ENCODE results near the gene ZC2HC1C.
"Not testable (repeated sequence)": the region's sequence is repeated elsewhere in the genome, so short reads cannot be mapped to it uniquely, and the experiment has no call there.

The ZC2HC1C gene

DNA sequence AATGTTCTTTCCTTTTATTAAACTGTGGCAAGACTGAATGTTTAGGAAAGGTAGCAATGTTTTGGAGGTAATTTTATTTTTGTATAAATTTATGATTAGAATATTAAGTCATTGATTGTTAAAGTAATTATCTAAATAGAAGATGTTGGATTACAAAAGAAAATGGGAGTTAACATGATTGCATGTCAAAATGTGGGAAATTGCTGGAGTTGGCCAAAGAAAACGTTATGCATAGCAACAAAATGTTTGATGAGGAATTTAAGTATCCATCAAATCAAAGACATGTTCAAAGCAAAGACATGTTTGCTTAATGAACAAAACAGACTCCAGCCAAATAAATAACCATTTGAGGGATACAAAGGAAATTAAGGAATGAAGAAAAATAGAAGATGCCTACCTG lies 15.0 kb upstream of the ZC2HC1C start:
- DNase-seq, result no peak

DNA sequence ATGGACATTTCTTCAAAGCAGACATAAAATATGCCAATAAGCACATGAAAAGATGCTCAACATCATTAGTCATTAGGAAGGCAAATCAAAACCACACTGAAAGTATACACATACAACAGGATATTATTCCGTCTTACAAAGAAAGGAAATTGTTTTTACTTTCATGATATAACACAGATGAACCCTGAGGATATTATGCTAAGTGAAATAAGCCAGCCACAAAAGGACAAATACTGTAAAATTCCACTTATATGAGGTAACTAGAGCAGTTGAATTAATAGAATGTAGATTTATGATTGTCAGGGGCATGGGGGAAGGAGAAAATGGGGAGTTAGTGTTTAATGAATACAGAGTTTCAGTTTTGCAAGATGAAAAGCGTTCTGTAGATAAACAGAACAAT lies 9.8 kb upstream of the ZC2HC1C start:
- DNase-seq, result no peak

DNA sequence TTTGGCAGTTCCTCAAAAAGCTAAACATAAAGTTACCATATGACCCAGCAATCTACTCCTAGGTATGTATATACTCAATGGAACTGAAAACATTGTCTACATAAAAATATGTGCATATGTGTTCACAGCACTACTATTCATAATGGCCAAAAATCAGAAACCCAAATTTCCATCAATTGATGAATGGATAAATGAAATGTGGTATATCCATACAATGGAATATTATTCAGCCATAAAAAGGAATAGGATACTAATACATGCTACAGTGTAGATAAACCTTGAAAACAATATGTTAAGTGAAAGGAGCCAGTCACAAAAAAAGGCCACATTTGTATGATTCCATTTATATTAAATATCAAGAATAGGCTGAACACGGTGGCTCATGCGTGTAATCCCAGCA lies 9.0 kb upstream of the ZC2HC1C start:
- DNase-seq, result no peak

DNA sequence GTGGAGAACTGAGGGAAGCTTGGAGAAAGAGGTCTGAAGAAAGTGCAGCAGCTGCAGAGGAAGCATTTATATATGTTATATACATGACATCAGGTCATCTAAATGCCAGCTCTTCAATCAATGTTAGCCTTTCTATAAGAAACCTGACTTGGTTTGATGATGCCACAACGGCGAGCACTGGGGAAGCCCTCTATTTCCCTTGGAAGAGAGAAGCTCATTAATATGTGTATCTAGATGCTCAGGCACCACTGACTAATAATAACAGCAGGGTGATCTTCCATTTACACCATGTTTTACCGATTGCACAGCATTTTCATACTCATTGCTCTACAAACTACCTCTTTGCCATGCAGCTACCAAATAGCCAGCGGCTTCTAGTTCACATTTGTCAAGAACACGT lies 6.4 kb upstream of the ZC2HC1C start:
- DNase-seq, result no peak

DNA sequence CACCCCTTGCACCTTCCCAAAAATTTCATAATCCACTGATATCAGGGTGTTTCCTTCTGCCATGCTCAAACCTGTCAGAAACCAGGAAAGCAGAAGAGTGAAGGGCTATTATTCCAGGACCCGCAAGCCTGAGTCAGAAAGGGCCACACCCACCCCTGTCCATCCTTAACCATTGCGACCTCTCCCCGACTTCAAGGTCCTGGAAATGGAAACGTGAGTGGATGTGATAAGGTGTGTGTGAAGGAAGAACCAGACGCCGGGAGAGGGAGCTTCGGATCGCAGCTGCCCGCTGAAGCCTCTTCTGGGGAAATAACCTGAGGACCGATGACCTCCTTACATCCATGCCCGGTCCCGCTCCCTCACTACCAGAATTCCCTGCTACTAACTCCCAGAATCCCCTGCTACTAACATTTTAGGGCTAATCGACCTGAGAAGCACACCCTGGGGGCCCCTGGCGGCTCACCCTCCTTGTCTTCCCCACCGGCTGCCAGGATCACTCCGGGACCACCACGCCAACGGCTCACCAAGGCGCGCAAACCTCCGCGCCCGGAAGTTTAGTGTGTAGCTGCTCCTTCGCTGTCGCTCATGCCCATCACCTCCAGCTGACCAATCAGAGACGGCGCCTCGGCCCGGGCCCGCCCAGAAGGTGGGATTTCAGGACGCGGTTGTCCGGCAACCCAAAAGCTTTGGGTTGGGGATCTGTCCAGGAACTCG lies 5.8 kb upstream of the ZC2HC1C start, which contains the start of gene ACYP1:
ACYP1 (minus strand) TSS at position 534 of the 714 bp plus-strand sequence; CDS start at position 63, 471 bp downstream.
- DNase-seq, result peak; percentile 83

DNA sequence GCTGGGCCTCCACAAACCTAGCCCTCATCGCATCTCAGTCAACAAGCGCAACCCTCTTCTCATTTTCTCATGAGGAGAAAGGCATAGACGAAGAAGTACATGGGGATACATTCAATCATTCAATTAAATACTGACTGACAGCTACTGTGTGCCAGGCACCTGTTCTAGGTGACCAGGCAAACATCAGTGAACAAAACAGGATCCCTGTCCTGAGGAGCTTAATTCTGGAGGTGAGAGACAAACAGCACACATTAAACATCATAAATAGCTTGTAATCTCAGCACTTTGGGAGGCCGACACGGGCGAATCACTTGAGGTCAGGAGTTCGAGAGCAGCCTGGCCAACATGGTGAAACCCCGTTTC lies 5.3 kb upstream of the ZC2HC1C start:
- no peak for DNase-seq

DNA sequence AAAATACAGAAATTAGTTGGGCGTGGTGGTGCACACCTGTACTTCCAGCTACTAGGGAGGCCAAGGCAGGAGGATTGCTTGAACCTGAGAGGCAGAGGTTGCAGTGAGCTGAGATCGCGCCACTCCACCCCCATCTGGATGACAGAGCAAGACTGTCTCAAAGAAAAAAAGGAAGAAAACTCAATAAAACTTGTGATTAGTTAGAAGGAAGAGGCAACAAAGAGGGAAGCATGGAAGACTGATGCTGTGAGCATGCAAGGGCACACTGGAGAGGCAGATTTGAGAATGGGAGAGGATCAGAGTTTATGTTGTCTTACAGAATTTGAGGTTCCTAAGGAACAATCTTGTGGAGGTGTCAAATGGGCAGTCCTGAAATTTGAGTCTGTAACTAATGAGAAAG lies 2.8 kb upstream of the ZC2HC1C start:
- no peak for DNase-seq

DNA sequence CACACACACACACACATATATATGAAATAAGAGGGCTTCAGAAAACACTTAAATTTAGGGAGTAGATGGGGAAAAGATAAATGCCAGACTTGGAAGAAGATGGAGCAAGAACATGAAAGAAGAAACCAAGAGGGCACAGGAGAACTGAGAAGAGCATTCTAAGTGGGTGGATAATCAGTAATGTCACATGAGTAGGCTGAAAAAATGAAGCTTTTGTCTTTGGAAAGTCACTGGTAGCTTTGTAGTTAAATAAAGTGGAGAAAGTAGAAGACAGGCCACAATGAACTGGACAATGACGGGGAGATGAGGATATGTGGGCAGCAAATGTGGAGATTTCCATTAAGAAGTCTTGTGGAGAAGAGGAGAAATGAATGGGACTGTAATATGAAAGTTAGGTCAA lies 2.2 kb upstream of the ZC2HC1C start:
- DNase-seq, result no peak

DNA sequence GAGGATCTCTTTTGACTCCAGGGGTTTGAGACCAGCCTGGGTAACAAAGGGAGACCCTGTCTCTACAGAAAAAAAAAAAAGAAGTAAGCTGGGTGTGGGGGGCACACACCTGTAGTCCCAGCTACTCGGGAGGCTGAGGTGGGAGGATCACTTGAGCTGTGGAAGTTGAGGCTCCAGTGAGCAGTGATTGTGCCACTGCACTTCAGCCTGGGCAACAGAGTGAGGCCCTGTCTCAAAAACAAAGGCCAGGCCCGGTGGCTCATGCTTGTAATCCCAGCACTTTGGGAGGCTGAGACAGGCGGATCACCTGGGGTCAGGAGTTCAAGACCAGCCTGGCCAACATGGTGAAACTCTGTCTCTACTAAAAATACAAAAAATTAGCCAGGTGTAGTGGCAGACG lies 1.7 kb upstream of the ZC2HC1C start:
- DNase-seq, result not testable (repeated sequence)

DNA sequence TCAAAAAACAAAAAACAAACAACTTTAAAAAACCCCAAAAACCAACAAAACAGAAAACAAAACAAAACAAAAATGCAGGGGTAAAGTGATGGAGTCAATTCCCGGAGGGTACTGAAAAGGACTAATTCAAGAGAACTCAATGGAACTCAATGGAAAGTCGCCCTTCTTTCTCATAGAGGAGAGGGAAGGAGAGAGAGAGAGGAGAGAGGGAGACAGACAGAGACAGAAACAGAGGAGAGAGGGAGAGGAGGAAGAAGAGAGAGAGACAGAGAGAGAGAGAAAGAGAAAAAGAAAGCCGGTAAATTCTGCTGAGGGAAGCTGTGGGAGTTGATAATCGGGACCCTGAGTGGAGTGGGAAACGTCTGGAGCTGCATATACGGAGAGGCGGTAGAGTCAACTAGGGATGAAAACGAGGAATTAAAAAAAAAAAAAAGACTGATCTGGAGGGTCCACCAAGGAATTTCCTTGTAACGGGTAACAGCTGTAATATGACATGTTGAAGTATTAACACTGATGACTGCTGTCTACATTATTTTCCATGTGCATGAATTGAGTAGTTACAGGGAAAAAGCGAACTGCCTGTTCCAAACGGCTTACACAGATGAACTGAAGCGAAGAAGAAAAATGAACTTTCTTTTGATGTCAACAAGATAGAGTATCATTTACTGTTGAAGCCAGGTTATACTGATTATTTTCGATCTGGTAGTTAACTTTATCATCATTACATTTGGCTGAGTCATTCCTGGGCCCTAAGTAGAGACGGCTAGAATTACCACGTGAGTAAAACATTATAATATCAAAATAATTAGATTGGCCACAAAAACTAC lies 934 bp upstream of the ZC2HC1C start:
- peak; percentile 28 for DNase-seq

DNA sequence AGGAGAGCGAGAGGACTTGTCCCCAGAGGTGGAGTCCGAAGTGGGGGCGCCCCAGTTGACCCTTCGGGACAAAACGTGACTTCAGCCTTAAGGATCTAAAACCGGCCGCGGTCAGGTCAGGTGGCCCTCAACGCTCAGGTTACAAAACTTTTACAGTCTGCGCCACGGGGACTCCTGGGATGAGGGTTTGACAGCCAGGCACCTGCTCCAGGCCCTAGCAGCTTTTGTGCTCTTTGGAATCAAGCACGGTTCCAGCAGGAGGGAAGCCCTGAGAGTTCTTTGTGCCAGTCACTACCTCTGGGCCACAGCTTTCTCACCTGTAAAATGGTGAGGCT lies 337 bp downstream of the ZC2HC1C start:
- no peak for DNase-seq

DNA sequence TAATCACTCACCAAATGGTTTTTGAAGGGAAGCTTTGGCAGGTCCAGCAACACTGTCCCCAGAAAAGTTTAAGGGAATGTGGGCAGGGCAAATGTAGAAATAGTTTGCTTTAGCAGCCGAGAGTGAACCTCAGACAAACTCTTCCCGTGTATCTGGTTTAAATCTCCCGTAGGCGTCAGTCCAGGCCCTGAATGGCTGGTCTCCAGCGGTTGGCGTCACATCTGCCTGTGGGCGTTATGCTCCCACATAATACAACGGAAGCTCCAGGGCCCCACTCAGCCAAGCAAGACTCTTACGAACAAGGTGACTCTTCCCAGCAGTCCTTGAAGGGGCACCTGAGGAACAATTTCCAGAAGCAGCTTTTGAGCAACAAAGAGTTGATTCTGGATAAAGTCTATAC lies 942 bp downstream of the ZC2HC1C start:
- no peak for DNase-seq

DNA sequence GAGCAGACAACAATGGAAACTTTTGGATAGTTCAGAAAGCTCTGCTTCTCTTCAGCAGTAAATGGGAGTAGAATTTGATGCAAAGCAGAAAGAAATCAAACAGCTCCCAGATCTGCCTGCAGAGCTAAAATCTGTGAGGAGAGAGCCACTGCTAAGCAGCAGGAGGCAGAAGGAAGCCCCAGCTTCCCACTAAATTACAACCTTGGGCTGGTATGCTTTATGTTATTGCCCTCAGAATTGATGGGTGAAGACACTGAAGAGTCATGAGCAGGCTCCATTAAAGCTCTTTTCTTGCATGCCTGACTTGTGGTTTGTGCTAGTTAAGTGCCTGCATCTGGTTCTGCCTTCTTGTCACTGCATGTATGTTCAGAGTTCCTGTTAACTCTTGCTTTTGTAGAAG lies 8.4 kb downstream of the ZC2HC1C start:
- no peak for DNase-seq

DNA sequence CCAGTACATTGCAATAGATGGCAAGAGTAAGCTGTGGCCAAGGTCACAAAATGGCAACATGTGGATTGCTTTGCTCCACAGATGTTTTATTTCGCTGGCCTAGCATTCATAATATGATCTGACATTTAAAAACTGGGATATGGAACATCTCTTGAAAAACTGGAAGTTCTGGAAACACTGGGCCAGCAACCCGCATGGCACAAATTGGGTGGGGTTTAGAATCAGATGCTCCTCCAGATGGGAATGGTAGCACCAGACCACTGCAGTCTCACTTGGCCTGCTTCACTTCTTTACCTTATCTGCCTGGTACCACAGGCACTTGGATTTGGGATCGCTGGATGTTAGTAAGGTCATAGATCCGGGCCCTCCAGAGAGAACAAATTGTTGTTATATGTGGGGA lies 10.1 kb downstream of the ZC2HC1C start:
- DNase-seq, result no peak

DNA sequence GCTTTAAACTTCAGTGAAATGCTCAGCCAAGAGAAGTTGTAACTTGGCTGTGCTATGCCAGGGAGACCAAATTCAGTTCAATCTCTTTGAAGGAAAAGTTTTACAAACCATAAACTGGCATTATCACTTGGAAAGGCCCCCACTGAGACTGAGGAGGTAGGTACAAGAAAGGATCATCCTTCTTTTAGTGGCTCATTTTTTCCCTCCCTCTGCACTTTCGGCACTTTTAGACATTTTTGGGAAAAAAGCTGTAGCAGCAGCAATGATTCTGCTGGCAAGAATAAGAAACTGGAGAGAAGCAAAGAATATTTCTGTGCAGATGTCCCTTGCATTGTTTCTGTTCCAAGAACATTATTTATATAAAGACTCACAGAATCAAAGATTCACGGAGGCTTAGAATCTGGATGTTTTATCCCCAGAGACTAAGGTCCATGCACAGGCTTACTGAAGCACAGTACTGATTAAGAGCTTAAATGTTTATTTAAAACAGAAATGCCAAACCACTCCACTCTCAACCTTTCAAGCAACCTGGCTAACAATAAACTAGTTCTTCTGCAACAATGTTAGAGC lies 12.3 kb downstream of the ZC2HC1C start:
- no peak for DNase-seq

DNA sequence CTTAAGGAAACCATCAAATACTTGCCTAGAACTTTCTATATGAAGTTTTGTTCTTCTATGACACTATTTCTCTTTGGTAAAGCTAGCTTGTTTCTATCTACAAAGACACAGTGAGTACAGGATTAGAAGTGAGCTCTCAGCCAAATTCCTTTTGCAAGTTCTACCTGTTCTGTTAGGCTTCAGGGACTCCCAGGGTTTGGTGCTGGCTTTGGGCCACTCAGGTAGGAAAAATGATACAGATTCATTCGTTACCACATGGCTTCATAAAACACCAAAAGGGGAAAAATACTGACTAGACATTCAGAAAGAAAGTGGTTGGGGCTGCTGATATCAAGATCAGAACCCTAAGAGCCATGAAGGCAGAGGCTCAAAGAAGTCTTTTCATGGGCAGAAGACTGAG lies 13.8 kb downstream of the ZC2HC1C start:
- no peak for DNase-seq

DNA sequence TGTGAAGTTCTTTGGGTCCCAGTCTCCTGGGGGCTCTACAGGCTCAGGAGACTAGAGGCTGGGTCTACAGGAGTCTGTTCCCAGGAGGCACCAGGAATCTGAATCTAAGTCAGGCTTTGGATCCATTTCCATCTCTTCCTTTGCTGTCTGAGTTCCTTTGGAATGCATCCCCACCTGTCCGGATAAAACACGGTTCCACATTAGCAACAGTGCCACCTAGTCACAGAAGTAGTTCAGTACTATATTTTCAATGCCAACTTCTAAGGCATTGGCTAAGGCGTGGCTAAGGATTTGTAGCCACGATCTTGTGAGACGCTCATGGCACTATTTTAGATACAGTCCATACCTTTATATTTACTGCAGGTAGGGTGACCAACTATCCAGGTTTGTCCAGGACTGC lies 15.1 kb downstream of the ZC2HC1C start:
- DNase-seq, result no peak

DNA sequence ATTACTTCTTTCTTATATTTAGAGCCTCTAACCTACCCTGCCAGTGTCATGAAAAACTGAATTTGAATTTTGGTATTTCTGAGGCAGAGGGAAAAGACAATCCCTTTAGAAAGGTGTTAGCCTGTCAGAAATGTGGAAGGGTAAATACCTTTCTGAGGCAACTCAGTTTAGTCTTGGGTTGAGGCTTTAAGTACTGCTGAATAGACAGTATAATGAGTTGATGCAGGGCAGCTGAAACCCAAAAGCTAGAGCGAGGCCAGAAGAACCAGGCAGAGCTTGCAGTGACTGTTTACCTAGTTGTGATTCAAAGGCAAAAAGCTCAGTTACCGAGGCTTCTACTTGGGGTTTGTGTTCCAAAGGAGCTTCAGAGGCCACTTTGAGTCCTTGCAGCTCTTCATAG lies 18.7 kb downstream of the ZC2HC1C start:
- no peak for DNase-seq

DNA sequence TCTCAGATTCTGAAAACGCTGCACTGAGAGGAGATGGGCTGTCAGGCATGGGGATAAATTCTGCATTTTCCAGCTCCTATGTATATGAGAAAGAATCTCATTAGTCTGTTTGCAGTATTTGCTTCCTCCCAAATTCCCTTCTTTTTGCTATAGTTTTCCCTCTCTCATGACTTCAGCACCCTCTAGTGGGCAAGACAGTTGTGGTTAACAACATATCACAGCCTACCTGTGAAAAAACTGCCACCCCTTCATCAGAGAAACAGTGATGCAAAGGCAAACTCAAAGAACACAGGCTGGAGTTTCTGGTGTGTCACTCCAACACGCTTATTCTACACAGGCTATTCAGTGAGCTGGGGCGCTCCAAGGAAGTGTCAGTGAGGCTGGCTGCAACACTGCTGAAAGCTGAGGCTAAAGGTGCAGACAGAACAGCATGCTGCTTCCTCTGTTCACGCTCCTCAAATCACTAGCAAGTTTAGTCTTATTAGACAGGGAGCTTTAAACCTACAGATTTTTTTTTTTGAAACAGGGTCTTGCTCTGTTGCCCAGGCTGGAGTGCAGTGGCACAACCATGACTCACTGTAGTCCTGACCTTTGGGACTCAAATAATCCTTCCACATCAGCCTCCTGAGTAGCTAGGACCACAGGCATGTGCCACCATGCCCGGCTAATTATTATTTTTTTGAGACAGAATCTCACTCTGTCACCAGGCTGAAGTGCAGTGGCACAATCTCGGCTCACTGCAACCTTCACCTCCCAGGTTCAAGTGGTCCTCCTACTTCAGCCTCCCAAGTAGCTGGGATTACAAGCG lies 19.3 kb downstream of the ZC2HC1C start:
- DNase-seq, result peak; percentile 46

DNA sequence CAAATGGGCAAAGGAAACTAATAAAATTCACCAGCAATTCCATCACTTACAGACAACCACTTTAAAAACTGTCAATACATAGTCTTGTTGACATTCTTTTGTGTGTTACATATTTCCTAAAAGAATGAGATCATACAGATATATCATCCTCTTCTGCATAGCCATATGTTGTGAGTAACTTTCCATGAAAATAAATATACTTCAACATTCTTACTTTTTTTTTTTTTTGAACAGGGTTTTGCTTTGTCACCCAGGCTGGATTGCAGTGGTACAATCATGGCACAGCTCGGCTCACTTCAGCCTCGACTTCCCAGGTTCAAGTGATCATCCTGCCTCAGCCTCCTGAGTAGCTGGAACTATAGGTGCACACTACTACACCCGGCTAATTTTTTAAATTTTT lies 20.9 kb downstream of the ZC2HC1C start:
- DNase-seq, result no peak

DNA sequence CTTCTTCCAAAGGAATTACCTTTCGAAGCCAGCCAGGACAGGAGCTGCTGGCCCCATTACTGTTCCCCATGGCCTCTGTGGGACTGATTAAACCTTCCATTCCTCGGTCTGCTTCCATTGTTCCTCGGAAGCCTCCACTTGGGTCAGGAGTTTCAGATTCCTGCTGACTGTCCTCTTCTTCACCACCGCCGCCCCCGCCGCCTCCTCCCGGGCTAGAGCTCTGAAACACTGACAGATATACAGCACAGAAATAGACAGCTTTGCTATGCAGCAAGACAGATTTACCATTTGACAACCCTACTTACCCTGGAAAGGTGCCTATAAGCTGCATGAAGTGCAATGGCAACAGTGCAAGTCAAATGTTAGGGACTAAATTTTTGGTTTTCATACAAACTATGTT lies 21.8 kb downstream of the ZC2HC1C start:
- DNase-seq, result no peak

DNA sequence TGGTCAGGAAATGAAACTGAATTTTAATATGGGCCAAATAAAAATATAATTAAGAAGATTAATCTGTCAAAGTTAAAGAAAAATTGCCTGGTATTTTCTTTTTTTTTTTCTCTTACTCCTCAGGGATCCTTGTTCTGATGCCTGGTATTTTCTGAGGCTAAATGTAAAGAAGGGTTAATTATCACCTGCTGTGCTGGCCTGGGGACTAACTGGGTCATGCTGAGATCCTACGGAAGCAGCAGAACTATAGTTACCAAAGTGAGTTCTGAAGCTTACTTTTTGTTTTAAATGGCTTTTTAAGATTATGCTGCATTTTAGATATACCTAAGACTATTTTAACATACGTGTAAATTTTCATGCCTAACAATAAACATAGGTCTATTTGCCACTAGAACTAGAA lies 23.3 kb downstream of the ZC2HC1C start:
- DNase-seq, result no peak

DNA sequence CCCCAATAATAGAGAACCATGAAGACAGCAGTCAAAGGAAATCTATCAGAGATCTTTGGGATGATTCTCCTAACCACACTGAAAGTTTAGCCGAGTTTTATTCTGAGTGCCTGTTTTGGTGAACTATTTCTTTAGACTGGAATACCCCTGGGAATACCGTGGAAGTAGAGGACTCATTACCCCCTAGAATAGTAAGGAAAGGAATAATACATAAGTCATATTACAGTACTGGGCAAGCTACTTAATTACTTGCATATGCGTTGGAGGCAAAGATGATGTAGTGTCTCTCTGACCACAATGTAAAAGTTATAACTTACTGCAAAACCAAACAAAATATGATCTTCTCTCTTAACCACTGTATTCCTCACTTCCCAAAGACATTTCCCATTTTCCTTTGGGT lies 25.5 kb downstream of the ZC2HC1C start:
- DNase-seq, result no peak

DNA sequence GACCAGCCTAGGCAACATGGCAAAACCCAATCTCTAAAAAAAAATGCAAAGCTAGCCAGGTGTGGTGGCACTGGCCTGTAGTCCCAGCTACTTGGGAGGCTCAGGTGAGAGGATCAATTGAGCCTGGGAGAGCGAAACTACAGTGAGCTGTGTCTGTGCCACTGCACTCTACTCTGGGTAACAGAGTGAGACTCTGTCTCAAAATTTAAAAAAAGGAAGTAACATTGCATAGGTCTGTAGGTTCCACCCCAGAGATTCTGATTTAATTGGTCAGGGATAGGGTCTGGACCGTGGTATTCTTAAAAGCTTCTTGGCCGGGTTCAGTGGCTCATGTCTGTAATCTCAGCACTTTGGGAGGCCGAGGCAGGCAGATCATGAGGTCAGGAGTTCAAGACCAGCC lies 26.2 kb downstream of the ZC2HC1C start:
- DNase-seq, result no peak

Measured in NCI-H748 treated with DMSO at 0.1 percent for 48 hours (cell line).